HEK293T (cell line): ENCODE measurements around the gene PLK1.
"Not testable (repeated sequence)": the region's sequence is repeated elsewhere in the genome, so short reads cannot be mapped to it uniquely, and the experiment has no call there.

Experiments used
- ARNT ChIP-seq: fragments of 450-650 bp; IDR thresholded peaks from 2 replicates; pipeline ENCODE4 v1.6.1; 2017; ENCODE audit warnings: mild to moderate bottlenecking
- BHLHE40 ChIP-seq: fragments of 450-650 bp; IDR thresholded peaks from 2 replicates; pipeline ENCODE4 v1.6.1; 2016; ENCODE audit warnings: mild to moderate bottlenecking, moderate library complexity, borderline replicate concordance
- CTBP1 ChIP-seq: fragments of 450-650 bp; IDR thresholded peaks from 2 replicates; pipeline ENCODE4 v1.6.1; 2016; ENCODE audit warnings: borderline replicate concordance
- ELF4 ChIP-seq: fragments of 450-650 bp; IDR thresholded peaks from 2 replicates; pipeline ENCODE4 v1.6.1; 2017; ENCODE audit warnings: antibody characterized with exemption
- FOXK2 ChIP-seq: fragments of 450-650 bp; IDR thresholded peaks from 2 replicates; pipeline ENCODE4 v1.6.1; 2016; ENCODE audit warnings: mild to moderate bottlenecking
- FOXM1 ChIP-seq: fragments of 450-650 bp; IDR thresholded peaks from 2 replicates; pipeline ENCODE4 v1.6.1; 2017; ENCODE audit warnings: mild to moderate bottlenecking, borderline replicate concordance
- HDGF ChIP-seq: fragments of 450-650 bp; IDR thresholded peaks from 2 replicates; pipeline ENCODE4 v1.6.1; 2017; ENCODE audit warnings: antibody characterized with exemption, borderline replicate concordance
- L3MBTL2 ChIP-seq: fragments of 450-650 bp; conservative IDR thresholded peaks from 2 replicates; pipeline ENCODE4 v1.6.1; 2016; ENCODE audit warnings: mild to moderate bottlenecking
- NFRKB ChIP-seq: fragments of 450-650 bp; IDR thresholded peaks from 2 replicates; pipeline ENCODE4 v1.6.1; 2016; ENCODE audit warnings: mild to moderate bottlenecking, moderate library complexity
- PKNOX1 ChIP-seq: fragments of 450-650 bp; IDR thresholded peaks from 2 replicates; pipeline ENCODE4 v1.6.1; 2016
- SP1 ChIP-seq: fragments of 450-650 bp; IDR thresholded peaks from 2 replicates; pipeline ENCODE4 v1.6.1; 2017
- SUZ12 ChIP-seq: fragments of 450-650 bp; IDR thresholded peaks from 2 replicates; pipeline ENCODE4 v1.6.1; 2016; ENCODE audit warnings: mild to moderate bottlenecking
- TARDBP ChIP-seq: fragments of 450-650 bp; IDR thresholded peaks from 2 replicates; pipeline ENCODE4 v1.6.1; 2016
- ZNF384 ChIP-seq: fragments of 450-650 bp; IDR thresholded peaks from 2 replicates; pipeline ENCODE4 v1.6.1; 2016

- TF ChIP-seq HDGF, TARDBP, SP1, ELF4, BHLHE40, NFRKB, PKNOX1, CTBP1, FOXM1, ARNT, SUZ12, ZNF384, FOXK2, L3MBTL2: not testable (repeated sequence)
Measured at GRCh38 chr16:23722613-23723240, 44.0 kb downstream of the PLK1 start.
